ENCODE results near the gene TGFBR2.
A peak's percentile ranks its signal among the peaks of the same experiment; 100 is the strongest.

TGFBR2 gene

DNA sequence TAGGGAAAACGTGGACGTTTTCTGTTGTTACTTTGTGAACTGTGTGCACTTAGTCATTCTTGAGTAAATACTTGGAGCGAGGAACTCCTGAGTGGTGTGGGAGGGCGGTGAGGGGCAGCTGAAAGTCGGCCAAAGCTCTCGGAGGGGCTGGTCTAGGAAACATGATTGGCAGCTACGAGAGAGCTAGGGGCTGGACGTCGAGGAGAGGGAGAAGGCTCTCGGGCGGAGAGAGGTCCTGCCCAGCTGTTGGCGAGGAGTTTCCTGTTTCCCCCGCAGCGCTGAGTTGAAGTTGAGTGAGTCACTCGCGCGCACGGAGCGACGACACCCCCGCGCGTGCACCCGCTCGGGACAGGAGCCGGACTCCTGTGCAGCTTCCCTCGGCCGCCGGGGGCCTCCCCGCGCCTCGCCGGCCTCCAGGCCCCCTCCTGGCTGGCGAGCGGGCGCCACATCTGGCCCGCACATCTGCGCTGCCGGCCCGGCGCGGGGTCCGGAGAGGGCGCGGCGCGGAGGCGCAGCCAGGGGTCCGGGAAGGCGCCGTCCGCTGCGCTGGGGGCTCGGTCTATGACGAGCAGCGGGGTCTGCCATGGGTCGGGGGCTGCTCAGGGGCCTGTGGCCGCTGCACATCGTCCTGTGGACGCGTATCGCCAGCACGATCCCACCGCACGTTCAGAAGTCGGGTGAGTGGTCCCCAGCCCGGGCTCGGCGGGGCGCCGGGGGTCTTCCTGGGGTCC lies at the start of gene TGFBR2:
TSS of gene TGFBR2 (plus strand) at position 301 of the 731 bp plus-strand sequence. CDS start at position 584, 283 bp downstream.
- peak; percentile 89 for DNase-seq

DNA sequence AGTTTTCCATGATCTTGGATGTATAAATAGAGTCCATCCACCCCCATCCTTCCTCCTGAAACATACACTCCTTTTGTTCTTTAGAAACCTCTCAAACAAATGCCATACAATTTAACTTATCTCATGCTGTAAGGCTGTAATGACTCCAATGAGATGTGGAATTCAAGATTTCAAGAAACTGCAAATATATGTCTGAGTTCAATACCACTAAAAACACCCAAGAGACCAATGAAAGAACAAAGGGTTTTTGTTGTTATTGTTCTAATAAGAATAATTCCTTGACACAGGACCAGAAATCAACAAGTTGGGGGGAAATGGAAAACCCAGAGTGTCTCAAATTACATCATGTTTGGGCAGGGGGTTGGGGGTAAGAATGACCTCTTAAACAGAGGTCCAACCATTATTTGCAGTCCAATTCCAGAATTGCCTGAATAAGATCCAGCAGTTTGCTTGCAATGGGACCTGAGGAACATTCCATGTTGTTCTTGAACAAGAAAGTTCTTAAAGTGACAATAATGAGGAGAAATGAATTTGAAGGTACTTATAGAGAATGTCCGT lies 48.6 kb upstream of the TGFBR2 start:
- no peak for DNase-seq

DNA sequence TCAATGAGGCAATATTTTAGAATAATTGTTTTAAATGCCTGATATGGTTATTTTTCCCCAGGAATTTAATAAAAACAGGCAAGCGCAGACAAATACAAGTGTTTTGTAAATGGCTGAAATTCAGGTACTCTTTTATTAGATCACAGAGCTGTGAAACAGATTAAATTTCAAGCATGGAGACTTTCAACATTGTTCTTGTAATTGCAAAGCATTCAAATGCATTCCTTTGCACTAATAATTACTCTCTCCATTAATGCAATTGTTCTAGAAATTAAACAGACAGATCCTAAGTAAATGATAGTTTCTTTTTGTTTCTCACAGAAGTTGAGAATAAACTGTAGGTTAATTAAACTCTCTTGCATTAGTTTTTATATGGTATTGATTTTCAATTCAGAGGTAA lies 42.4 kb upstream of the TGFBR2 start:
- DNase-seq, result no peak

DNA sequence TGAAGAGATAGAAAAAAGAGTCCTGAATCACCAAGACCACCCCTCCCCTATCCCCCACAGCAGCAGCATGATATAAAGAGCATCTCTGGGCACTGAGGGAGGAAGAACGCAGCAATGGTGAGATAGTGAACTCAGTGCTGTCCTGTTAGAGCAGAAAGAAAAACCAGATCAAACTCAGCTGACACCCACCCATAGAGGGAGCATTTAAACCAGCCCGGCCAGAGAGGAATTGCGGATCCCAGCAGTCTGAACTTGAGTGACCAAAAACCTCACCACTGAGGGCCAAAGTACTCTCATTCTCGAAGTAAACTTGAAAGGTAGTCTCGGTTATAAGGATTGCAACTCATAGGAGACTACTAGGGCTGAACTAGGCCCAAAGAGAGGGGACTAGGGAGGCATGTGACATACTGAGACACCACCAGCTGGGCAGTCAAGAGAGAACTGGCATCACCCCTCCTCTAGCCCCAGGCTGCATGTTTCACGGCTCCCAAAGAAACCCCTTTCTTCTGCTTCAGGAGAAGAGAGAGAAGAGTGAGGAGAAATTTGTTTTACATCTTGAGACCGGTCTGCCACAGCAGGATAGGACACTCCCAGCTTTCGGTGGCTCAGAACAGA lies 39.2 kb upstream of the TGFBR2 start:
- DNase-seq, result no peak

DNA sequence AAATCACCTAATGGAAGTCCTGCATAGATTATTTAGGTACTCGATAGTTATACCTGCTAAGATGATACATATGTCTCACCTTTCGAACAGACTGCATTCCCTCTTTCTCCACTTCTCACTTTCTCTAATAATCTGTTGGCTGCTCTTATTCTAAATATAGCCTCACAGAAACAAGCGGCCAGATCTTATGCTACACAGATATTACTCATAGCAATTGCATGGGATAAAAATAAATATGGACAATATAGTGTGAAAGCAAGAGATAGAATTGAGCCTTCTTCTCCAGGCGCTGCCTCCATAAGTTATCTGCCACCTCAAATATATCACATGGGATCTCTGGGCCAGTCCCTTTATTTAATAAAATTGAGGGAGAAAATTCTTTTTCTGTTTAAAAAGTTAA lies 29.5 kb upstream of the TGFBR2 start:
- no peak for DNase-seq

DNA sequence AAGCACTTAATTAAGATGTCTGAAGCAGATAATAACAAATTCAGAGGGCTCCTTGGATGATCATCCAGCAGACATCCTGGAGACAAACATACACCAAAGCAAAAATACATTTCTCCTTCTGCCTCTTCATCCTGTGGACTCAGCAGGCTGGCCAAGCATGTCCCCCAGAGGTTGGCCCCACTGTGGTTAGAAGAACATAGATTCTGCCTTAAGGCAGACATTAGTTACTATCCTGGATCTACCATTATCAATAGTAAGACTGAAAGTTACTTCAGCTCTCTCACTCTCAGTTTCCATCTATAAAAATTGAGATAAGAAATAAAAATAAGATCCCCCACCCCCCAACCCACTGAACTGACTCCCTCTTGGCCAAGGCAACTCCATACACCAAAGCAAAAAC lies 28.6 kb upstream of the TGFBR2 start:
- DNase-seq, result no peak

DNA sequence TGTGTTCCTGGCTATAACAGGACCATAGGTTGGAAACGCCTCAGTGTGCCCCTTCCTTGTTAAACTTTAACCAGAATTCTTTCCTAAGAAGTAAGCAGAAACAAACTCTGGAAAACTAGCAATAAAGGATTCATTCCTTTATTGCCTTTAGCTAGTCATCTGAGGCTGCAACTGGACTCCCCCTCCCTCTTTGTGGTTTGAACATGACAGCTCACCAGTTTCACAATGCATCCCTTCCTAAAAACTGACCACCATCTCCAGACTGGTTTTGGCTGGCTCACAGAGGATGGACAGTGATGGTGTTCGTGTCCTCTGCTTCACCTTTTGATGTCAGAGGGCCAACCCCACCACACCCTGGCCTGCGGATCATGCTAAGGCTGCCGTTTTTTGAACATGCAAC lies 27.9 kb upstream of the TGFBR2 start:
- no peak for DNase-seq

DNA sequence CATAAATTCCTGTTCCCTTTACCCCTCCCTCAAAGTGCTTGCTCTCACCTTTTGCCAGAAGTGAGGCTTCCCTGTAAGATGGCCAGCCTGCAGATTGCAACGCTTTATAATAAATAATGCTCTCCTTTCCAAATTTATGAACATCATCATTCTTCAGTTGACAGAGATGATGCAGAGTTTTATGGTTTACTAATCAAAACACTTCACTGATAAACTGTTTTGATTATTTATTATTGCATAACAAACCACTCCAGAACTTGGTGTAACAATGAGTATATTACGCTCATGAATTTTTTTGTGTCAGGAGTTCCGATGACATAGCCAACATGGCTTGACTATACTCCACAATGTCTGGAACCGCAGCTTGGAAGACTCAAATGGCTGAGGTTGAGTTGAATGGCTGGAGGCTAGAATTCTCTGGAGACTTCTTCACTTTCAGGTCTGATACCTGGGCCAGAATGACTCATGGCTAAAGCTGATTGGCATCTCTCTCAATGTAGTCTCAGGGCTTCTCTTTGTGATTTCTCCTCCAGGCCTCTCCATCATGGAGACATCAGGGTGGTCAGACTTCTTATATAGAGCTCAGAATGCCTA lies 27.3 kb upstream of the TGFBR2 start:
- no peak for DNase-seq

DNA sequence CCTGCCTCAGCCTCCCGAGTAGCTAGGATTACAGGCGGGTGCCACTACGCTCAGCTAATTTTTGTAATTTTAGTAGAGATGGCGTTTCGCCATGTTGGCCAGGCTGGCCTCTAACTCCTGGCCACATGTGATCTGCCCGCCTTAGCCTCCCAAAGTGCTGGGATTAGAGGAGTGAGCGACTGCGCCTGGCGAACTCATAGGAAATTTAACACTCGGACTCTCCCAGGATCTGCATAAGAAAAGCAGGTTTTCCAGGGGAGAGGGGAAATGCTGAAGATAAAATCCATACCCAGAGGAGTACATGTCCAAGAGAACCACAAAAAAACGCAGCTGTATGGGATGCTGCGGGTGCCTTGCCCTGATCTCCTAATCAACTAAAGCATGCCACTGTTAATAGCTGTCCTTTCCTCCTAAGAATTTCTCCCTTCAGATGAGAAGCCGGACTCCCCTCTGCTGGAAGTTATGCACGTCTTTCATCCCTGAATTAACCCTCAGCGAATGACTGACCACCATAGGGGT lies 25.3 kb upstream of the TGFBR2 start:
- DNase-seq, result no peak

DNA sequence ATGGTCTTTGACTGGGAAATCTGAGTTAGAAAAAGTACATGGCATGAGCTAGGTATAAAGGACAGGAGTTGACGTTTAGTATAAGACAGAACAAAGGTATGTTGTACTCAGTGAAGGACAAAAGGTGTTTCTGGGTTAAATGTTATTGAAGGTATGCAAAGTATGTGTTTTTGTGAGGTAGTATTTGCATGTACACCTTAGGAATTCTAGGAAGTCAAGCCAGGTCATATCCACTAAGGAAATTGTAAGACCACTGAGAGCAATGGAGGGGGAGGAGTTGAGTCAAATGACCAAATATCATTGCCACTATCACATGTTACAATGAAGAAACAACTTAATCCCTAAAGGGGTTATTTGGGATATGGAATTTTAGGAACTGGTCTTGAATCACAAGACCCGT lies 24.4 kb upstream of the TGFBR2 start:
- DNase-seq, result no peak

DNA sequence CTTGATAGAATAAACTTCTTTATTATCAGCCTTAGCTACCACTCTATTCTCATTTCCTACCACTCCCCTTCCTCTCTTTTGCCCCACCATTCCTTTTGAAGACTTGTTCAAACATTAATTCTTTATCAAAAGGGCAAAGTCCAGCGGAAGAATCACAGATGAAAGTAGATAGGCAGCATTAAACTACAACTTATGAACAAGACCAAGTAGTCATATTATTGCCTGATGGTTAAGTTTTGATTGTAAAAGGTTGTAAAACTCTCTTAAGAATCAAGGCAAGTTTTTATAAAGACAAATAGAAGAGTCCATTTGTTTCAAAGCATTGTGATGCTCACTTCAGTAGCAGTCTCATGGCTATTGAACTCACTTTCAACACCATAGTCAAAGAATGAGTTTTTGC lies 22.4 kb upstream of the TGFBR2 start:
- DNase-seq, result no peak

DNA sequence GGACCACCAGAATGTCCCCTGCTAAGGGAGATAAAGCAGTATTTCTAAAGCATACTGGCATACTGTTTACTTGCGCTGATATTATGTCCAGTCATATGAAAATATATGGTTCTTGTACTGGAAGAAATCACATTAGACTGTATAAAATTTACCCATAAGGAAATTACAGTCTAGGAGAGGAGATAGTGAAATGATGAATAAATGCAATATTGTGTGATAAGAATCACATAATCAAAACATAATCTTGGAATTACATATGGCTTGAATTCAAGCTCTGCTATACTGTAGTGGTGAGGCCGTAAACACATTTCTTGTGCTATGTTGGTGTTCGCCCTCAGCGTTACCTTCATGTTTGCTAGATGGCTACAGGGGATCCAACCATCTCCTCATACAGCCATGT lies 20.7 kb upstream of the TGFBR2 start:
- no peak for DNase-seq

DNA sequence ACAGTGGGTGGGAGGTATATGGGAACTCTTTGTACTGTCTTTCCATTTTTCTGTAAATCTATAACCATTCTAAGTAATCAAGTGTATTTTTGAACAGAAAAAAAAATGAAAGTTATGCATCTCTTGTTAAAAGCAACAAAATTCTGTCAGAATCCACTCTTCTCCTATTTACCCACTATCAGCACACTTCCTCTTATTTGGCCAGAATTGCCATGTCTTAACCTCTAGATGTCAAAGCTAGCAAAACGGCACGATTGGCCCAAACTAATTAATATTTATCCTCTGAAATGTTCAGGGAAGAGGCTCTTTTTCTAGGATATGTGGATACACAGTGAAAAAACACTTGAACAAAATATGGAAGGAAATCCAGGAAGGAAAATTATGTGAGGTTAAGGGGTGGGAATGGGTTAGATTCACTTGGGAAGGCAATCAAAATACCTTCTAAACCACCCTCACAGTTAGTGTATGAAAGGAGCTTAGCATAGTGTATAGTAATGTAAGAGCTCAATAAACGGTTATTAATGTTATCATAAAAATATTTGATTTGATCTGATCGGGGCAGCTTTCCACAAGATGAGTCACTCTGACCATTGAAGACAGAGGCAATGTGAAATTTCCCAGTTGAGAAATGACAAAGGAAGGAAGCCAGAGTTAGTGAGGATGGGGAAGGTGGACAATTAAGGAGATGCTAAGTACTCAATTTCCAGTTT lies 20.1 kb upstream of the TGFBR2 start:
- no peak for DNase-seq

DNA sequence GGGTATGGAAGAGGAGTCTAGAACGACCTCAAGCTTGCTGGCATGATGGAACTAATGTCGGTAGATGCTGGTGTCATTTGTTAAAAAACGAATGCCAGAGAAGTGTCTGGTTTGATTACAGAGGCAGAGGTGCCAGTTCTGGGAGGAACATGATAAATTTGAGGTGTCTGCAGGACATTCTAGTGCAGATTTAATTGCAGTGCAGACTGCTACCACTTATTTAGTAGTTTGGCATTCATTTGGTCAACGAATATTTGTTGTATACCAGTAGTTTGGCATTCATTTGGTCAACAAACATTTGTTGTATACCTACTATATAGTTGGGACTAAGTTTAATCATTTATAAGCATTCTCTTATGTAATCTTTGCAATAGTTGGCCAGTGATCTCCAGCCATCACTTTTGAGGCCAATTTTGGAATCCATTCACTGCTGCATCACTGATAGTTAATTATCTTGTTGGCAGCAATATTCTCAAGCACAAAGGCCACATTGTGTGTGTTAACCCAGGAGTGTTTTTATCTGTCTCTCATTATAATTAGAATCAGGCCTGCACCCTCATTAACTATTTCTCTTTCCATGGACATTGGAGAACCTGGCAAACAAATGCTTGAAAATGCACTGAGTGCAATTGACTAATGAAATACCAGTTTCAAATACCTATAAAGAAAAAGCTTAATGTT lies 19.5 kb upstream of the TGFBR2 start:
- no peak for DNase-seq

DNA sequence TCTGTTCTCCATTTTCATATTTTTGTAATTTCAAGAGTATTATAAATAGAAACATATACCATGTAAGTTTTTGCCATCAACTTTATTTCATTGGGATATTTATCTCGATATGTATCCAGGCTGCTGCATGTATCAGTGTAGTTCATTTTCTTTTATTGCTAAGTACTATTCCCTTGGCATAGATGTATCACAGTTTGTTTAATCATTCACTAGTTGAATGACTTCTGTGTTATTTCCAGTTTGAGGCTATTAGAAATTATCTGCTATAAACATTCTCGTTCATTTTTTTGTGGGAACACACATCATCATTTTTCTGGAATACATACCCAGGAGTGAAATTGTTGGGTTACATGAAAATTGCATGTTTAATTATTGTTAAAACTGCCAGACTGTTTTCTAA lies 18.5 kb upstream of the TGFBR2 start:
- no peak for DNase-seq

DNA sequence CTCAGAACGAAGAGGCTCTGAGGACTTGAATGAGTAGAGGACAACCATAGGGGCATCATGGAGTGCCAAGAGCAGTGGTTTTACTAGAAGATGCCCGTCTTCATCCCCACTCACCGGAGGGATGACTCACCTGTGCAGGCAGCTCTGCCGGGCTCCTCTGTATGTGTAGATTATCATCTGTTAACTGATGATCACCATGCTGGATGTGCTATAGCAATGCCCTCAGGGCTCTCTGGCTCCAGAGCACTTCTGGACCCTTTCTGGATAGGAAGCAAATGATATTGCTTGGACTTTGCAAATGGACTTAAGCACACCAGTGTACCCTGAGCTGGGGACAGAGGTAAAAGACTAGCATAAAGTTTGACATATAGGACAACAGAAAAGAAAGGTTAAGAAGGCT lies 10.2 kb upstream of the TGFBR2 start:
- DNase-seq, result no peak

DNA sequence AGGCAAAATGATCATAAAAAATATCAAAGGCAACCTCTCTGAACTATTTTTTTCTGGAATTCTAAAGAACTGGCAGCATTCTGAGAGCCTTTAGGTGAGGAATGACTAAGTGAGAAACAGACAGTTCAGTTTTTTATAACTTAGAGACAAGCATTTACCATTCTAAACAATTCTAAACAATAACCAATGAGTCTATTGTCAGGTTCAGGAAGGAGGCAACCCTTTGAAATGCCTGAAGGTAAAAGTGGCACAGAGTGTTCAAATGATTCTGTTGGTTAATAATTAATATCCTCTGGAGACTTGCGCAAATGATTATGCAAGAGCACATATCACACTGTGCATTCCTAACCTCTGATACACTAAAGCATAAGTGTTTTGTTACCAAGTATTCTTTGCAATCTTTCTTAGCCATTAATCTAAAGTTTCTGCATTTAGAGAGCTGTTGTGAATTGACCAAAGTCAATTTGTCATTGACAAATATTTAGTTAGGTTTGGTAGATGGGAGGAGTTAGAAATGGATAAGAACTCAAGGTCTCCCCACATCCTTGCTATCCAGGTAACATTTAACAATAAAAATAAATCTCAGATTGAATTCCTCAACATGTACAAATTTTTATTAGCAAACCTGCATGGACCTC lies 9.2 kb upstream of the TGFBR2 start:
- DNase-seq, result no peak

DNA sequence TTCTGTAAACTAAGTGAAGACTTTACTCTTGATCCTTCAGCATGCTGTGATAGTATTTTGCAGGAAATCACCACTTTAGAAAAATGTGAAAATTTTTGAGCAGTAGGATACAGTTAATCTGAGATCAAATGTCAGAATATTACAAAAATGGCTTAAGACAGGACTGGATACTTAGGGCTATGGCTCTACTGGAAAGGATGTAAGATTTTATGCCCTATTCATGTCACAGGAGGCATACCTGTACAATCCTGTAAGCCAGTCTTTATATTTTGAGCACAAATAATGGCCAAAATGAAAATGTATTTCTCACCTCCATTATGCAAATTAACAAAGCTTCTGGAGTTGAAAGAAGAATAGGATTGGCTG lies 8.6 kb upstream of the TGFBR2 start:
- DNase-seq, result no peak

DNA sequence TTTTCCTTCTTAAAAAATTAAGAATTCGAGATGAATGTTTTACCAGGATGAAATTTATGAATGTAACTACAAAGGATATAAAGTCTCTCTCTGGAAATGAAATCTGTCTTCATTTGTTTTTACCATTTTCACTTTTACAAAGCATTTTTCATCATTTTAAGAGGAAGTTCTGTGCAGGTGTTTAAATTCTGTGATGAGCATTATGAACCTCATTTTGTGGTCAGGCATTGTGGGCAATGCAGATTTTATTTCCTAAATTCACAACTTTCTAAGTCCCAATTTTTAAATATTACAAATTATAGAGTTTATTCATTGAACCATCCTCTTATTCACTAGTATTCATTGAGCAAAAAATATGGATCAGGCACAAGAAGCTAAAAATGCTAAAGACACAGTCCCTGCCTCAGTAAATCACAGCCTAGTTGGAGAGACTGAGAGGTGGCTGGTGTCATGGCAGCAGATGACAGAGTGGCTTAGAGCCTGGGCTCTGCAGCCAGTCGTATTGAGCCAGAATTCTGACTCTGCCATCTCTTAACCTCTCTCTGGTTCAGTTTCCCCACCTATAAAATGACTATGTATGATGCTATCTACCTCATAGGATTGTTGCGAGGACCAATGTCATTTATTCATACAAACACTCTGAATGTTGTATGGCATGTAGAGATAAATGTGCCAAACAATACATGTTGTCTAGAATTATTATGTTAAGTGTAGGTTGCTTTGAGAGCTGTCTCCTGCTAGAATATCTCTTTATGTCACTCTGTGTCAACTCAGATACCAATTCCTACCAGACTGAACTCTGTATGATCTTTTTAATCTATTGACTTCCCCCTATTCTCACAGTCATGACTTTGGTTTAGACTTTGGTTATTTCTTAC lies 7.5 kb upstream of the TGFBR2 start:
- DNase-seq, result no peak

DNA sequence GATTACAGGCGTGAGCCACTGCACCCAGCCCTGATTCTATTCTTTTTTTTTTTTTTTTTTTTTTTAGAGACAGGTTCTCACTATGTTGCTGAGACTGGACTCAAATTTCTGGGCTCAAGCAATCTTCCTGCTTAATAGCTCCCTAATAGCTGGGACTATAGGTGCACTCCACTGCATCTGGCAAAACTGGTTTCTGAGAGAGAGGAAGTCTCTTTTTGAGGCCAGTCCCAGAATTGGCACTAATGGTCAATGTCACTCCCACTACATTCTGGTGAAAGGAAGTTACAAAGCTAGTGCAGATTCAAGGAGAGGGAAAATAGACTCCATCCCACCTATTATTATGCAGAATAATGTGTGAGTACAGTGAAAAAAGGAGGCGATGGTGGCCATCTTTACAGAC lies 5.8 kb upstream of the TGFBR2 start:
- no peak for DNase-seq

DNA sequence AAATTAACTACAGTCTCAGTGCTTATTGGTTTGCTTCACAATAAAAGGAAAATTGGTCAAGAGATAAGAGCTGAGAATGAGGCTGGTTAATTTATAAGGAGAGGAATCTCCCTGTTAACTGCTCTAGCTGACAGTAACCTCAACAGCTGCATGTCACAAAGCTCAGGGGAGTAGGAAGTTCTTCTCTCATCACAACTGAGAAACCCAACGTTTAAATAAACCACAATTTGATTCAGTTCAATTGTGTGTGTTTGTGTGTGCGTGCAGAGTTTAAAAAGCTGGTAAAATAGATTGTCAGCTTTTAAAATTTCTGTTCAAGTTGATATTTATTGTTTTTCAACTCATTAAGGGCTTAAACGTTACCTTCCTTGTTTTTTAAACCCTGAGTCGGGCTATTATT lies 3.5 kb upstream of the TGFBR2 start:
- DNase-seq, result no peak
